Iris pigment epithelial cell (primary cell): ENCODE measurements around the gene DOK7.
"Not testable (repeated sequence)": the region's sequence is repeated elsewhere in the genome, so short reads cannot be mapped to it uniquely, and the experiment has no call there.

ENCODE experiments used
- DNase-seq: peaks from one replicate; pipeline ENCODE4 v3.0.0-alpha.2; 2011; ENCODE audit warnings: low read depth

DOK7 gene

DNA sequence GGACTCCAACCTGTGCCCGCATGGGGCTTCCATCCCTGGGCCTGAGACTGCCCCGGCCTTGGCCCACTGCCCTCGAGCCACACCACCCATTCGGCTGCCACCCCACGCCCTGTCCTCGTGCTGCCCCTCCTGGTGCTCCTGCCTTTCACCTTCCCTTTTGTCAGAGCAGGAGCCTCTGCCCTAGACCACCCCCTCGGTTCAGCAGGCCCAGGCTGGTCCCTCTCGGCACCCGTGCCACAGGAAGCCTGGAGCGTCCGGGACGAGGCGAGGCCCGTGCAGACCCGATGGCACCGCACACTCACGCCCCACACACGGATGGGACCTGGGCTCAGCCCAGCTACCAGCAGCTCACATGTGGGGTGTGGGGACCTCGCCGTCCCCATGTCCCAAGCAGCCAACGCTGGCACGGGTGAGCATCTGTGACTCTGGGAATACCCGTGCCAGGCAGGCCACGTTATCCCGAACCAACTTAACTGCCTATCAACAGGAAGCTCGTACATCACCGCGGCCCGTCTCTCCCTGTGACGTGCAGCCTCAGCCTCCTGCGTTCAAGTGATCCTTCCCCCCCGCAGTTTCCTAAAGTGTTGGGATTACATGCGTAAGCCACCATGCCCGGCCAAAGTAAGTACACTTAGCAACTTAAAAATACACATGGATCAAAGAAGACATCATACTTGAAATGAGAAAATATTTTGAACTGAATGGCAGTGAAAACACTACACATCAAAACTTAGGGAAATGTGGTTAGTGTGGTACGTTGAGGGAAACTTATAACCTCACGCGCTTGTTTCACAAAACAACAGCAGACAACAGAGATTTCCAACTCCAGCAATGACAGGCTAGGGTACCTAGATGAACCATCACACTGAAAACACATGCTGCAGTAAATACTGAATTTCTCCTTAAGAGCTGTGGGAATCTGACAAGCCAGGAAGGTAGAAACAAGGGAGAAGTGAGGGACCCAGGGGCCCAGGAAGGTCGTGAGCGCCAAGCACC, 40.1 kb downstream of the DOK7 start:
- DNase-seq: no peak

- DNase-seq: no peak
Measured at GRCh38 chr4:3505231-3505630, 42.1 kb downstream of the DOK7 start.

DNA sequence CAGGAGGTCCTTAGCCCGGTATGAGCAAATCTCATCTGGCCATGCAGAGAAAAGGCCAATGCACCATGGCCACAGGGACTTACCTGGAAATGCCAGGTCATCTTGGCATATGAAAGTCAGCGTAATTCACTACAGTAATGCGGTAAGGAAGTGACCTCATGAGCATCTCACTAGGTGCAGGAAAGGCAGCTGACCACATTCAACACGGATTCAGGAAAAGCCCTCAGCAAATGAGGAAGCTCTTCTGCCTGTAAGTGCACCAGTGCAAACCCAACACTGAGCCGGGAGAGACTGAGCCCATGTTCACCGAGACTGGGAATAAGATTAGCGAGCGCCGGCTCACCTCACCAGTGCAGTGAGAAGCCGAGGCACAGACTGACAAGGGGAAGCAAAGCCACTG, 45.4 kb downstream of the DOK7 start:
- no peak for DNase-seq

- DNase-seq: no peak
Measured at GRCh38 chr4:3510481-3510880, 47.4 kb downstream of the DOK7 start.

- DNase-seq: no peak
Measured at GRCh38 chr4:3511187-3511586, 48.1 kb downstream of the DOK7 start.

DNA sequence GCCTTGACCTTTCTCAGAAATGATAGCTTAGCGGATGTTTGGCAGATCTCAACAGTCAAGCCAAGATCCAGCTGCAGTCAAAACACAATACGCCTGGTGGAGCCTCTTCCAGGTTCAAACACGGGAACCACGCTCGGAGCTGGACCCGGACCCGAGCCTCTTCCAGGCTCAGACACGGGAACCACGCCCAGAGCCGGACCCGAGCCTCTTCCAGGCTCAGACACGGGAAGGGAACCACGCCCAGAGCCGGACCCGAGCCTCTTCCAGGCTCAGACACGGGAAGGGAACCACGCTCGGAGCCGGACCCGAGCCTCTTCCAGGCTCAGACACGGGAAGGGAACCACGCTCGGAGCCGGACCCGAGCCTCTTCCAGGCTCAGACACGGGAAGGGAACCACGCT, 48.5 kb downstream of the DOK7 start:
- DNase-seq: not testable (repeated sequence)

DNA sequence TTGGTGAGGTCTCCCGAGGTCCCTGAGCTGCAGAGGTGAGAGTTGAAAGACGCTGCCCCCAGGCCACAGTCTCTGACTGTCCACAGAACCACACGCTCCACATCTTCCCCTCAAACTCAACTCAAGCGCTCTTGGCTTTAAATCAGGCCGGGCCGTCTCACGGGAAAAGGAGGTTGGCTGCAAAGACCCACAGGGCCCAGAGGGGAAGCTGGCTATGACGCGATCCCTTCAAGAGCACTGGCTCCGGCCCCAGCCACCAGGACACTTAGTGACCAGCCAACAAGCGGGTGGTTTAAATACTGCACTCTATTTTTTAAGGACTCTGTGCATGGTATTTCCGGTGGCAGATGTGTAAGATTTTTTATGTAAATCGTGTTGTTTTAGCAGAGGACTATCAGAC, 49.2 kb downstream of the DOK7 start:
- no peak for DNase-seq

GRCh38 chr4:3512719-3513118, 49.6 kb downstream of the DOK7 start:
- no peak for DNase-seq

GRCh38 chr4:3513807-3514206, 50.7 kb downstream of the DOK7 start:
- DNase-seq: no peak

DNA sequence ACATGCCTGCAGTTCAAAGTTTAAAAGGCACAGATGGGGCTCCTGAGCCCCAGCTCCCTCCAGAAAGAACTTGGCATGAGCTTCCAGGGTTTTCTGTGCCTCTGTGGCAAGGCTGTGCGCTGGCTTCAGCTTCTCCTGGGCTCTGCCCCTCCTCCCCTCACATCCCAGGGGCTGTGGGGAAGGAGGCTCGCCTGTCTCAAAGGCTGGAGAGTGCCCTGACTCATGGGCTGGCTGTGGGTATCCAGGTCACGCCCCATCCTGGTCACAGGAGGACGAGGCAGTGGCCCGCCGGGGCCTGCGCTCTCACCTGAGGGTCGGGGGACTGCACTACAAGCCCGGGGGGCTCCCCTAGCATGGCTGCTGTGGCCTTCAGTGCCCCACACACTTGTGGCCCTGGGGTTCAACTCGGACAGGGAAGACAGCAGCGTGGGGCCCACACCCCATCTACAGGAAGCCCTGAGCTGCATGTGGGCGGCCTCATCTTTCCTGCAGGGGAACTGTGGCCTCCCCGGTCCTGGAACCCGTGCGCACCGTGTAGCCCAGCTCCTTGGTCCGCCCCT, 51.2 kb downstream of the DOK7 start:
- DNase-seq: no peak

DNA sequence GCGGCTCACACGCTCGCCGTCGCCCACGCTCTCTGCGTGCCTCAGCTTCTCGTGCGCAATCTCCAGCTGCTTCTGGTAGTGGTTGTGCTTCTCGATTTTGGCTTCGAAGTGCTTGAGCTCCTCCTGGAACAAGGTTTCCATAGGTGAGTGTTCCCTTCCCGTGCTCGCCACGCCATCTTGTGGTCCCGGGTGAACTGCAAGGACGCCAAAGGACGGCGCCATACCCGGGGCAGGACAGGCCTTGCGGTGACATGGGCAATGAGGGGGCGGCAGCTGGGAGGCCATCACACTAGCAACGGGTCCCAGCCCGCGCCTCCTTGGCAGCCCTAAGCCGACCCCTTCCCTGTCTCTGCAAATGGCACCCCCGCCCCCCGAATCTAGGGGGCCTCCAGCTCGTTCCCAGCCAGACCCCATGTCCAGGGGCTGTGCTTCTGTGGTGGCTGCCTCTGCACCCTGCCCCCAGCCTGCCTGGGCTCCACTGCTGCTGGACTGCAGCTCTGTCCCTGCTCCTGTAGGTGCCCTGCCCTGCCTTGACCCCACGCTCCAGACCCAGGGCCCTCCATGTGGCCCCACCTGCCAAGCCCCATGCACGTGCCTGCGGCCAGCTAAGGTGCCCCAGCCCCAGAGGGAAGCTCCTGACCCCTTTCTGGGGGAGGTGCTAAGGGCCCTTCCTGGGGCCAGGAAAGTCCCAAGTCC, 51.8 kb downstream of the DOK7 start:
- no peak for DNase-seq

DNA sequence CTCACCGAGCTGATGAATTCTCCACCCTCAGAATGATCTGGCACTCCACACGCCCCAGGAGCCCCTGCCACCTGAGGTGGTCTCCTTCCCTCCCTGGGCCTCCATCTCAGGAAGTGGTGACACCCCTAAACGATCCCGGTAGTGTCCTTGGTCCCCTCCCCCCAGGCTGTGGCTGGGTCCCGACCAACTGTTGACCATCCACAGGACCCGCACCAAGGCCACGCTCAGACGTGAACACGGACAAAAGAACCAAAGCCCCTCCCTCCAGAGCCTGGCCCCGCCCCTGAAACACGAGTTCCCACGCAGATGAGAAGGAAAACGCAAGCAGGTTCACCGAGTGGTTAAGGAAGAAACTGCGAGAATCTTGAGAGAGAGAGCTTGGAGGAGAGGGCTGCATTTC, 52.5 kb downstream of the DOK7 start:
- no peak for DNase-seq

DNA sequence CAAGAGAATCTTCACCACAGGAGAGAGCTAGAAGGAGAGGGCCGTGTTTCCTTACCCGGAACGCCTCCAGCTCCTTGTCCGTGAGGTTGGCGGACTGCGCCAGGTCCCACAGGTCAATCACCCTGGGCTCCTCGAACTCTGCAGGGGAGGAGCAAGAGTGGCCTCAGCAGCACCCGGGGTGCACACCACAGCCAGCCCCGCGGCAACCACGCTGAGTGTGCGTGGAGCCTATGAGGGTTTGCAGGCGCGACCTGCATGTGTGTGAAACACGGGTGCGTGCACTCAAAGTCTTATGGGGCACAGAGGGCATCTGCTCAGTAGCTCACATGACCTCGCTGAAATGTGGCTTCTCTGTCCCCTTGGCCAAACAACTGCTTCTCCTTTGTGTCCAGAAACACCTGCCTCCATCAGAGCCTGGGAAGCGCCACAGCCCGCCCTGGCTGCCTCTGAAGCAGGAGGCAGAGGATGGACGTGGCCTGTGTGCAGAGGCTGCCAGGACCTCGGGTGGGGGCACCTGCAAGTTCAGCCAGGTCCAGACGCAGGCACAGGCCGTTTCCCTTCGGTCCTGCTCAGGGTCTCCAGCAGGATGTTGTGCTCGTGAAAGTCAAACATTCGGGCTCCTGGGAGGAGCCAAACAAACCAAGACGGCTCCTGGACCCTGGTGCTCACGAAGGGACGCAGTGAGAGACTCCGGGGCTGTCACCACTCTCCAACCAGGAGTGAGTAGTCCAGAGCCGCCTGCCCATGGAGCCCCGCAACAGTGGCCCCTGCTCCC, 53.1 kb downstream of the DOK7 start:
- no peak for DNase-seq

GRCh38 chr4:3516836-3517730, 54.0 kb downstream of the DOK7 start:
- DNase-seq: no peak

- no peak for DNase-seq
Measured at GRCh38 chr4:3517731-3518510, 54.8 kb downstream of the DOK7 start.

DNA sequence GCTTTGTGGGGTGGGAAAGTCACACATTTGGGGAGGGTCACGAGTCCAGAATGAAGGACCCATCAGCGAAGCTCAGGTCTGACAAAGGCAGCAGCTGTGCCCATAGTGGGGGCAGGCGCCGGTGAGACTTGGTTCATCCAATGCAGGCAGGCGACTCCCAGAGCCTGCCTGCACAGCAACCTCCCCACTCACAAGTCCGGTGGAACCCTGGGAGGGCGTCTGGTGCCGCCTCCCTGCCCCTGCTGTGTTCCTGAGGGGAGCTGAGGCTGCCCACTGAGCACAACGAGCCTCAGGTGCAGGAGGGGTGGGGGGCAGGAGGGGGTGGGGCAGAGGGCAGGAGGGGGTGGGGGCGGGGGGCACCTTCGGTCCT, 55.4 kb downstream of the DOK7 start:
- DNase-seq: no peak

- no peak for DNase-seq
Measured at GRCh38 chr4:3518941-3519340, 55.8 kb downstream of the DOK7 start.

DNA sequence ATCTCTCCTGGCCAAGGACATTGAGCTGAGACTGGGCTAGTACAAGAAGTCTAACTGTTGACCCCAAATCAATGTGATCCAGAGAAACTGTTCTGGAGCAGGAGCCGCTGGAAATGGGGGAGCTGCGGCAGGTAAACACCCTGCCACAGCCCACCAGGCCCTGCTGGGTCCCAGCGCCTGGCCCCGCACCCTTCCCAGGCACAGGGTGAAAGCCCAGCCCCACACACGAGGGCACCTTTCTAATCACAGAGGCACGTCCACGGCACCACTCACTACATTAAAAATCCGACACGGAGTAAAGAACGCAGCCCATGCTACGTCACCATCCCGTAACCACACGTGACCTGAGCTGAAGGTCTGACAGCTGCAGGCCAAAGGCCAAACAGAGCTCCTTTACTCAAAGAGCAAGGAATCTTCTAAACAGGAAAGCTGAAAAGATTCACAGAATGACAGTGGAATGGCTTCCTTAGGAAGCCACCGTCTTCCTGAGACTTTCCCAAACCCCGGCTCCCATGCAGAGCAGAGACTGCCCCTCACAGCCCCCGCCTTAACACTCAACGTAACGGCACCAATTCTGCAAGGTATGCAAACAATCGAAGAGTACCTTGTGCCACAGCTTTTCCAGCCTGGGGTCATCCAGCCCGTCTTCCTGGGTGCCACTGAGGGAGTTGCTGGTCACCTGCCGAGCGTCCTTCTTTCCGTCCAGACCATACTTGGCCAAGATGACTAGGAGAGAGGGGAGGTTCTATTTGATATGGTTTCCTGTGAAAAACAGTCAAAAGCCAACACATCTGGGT, 56.6 kb downstream of the DOK7 start:
- no peak for DNase-seq

DNA sequence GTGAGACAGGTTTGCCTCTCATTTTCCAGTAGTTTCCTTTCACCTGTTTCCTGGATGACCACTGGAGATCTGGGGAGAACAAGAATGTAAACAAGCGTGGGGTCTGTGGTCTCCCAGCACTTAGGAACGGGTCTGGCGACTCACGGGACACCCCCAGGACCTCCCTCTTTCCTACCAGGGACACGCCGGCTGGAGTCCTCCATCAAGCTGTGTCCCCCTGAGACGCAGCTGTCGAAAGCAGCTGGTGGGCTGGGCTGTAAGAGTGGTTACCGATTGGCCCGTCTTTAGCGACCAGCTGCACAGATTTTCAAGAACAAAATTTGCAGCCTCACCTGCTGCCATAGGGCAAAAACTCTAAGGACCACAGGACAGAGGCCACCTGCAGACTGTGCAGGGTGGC, 57.2 kb downstream of the DOK7 start:
- DNase-seq: no peak
